Keratinocyte (primary cell): ENCODE data around the gene CD109.

Experiments used
- EZH2 ChIP-seq: IDR thresholded peaks from one replicate; pipeline ENCODE4 v1.6.1; 2012; ENCODE audit warnings: inconsistent platforms, mild to moderate bottlenecking, low read length, moderate library complexity
- TF ChIP-seq, protein P1 (sequence below), 3 experiments: IDR thresholded peaks in 1 of 3; conservative IDR thresholded peaks in 1 of 3; optimal IDR thresholded peaks in 1 of 3; 2 replicates in 2 of 3; 3 replicates in 1 of 3; pipeline versions ENCODE3 to v1.5.1; 2011; ENCODE audit warnings: low read length in 3 of 3, mild to moderate bottlenecking in 3 of 3, moderate library complexity in 2 of 3, control low read depth in 1 of 3, inconsistent platforms in 1 of 3; ENCODE audit not compliant: insufficient read depth in 2 of 3; ENCODE audit errors: extremely low read depth in 1 of 3

DNA sequence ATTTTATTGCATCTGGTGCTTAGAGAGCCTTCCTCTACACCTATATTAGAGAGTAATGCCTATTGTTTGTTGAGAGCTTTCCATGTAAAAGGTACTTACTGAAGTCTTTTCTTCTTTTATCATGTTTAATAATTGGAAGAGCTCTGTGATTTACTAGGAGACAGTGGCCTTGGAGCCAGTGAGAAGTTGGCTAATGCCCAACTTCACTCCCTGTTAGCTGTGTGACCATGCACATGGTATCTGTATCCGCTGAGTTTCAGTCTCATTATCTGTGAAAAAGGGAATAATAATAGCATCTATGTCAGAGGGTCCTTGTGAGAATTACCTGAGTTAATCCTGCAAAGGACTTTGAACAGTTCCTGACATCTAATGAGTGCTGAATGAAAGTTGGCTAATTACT is 105.0 kb downstream of the CD109 start:
- TF ChIP-seq, protein P1, sequence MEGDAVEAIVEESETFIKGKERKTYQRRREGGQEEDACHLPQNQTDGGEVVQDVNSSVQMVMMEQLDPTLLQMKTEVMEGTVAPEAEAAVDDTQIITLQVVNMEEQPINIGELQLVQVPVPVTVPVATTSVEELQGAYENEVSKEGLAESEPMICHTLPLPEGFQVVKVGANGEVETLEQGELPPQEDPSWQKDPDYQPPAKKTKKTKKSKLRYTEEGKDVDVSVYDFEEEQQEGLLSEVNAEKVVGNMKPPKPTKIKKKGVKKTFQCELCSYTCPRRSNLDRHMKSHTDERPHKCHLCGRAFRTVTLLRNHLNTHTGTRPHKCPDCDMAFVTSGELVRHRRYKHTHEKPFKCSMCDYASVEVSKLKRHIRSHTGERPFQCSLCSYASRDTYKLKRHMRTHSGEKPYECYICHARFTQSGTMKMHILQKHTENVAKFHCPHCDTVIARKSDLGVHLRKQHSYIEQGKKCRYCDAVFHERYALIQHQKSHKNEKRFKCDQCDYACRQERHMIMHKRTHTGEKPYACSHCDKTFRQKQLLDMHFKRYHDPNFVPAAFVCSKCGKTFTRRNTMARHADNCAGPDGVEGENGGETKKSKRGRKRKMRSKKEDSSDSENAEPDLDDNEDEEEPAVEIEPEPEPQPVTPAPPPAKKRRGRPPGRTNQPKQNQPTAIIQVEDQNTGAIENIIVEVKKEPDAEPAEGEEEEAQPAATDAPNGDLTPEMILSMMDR (optimal IDR thresholded peaks at IDR 0.05 in 1 of 3, IDR thresholded peaks at IDR 0.05 in 1 of 3, conservative IDR thresholded peaks at IDR 0.05 in 1 of 3; ENCODE audit: extremely low read depth in 1 of 3, insufficient read depth in 2 of 3, low read length in 3 of 3), result no peak
- TF ChIP-seq EZH2, result no peak
